ENCODE data around the gene FOCAD.

DNA sequence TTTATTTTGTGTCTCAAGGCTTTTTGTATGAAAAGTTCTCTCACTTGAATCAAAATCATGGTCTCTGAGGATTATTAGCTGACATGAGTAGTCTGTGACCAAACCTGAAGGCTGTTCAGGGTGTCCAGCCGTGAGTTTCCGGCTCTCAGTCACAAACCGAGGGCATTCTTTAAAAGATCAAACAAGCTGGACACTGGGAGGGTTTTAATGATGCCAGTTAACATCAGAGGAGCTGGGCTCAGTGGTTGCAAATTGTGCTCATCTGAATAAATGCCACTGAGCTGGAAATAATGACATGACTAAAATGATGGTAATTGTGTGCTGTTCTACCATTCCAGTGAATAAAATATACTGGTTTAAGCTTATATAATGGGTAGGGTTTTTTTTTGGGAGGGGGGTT lies 153.1 kb downstream of the FOCAD start:
- TF ChIP-seq, protein P1, sequence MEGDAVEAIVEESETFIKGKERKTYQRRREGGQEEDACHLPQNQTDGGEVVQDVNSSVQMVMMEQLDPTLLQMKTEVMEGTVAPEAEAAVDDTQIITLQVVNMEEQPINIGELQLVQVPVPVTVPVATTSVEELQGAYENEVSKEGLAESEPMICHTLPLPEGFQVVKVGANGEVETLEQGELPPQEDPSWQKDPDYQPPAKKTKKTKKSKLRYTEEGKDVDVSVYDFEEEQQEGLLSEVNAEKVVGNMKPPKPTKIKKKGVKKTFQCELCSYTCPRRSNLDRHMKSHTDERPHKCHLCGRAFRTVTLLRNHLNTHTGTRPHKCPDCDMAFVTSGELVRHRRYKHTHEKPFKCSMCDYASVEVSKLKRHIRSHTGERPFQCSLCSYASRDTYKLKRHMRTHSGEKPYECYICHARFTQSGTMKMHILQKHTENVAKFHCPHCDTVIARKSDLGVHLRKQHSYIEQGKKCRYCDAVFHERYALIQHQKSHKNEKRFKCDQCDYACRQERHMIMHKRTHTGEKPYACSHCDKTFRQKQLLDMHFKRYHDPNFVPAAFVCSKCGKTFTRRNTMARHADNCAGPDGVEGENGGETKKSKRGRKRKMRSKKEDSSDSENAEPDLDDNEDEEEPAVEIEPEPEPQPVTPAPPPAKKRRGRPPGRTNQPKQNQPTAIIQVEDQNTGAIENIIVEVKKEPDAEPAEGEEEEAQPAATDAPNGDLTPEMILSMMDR (IDR thresholded peaks at IDR 0.05), result no peak
- no peak for TF ChIP-seq EP300 (IDR thresholded peaks at IDR 0.05)

Data from stomach (tissue), 4 donors.